ENCODE results near the gene PVALB. TPM values are rescaled to one million over a fixed set of nuclear protein-coding genes. Genes with fewer than 3 reads are reported as not detected.

Gene PVALB
- total and polyA plus RNA-seq, 10 of the 15 experiments (the other 5 are each of a cell fraction or from before 2014, with no cell fraction given), result not detected

GRCh38 chr22:36818010-36818642 is 1.3 kb upstream of the PVALB start (continued):
- no peak for TF ChIP-seq ZBTB4 (CRISPR knock-in tag; IDR thresholded peaks at IDR 0.05)
- no peak for TF ChIP-seq SMC3 (IDR thresholded peaks at IDR 0.05; ENCODE audit: borderline replicate concordance, low read length)
- TF ChIP-seq NFIC (IDR thresholded peaks at IDR 0.05; ENCODE audit: low read depth, low read length), result no peak
- no peak for TF ChIP-seq IKZF2 (IDR thresholded peaks at IDR 0.05)

- in situ Hi-C loops (cut with MboI) (no loop called here), intact Hi-C loops (cut with micrococcal nuclease; ENCODE audit: unreplicated experiment) (no loop called here)
- H2AFZ ChIP-seq (ENCODE audit: control insufficient read depth, low read depth, low read length), result no peak overlapping the region
- H3K27me3 ChIP-seq (replicated peaks in 1 of 2; ENCODE audit: control insufficient read depth in 2 of 2, insufficient read depth in 2 of 2, low read length in 1 of 2), result peaks cover 20 to 23% of the 10 kb centered on the region in 2 experiments
- H3K36me3 ChIP-seq (ENCODE audit: control insufficient read depth in 2 of 2, insufficient read depth in 2 of 2, low read length in 1 of 2), result no peaks in the 10 kb centered on the region
- ChIA-PET POLR2A (no interaction called here), CTCF (no interaction called here), SMC1A (ENCODE audit: uncharacterized antibody, unreplicated experiment) (no interaction called here), RAD21 (ENCODE audit: unreplicated experiment) (no interaction called here)
- BruUV-seq (replicated peaks), result no TSS peak
- no peak for DNase-seq (ENCODE audit: low read depth, low spot score)
- no peak overlapping the region for H3K27ac ChIP-seq (ENCODE audit: control insufficient read depth, insufficient read depth)
- H3K4me1 ChIP-seq (ENCODE audit: control insufficient read depth, insufficient read depth, low read length), result no peaks in the 10 kb centered on the region
- no peak for ATAC-seq
- no peak for FAIRE-seq
- TF ChIP-seq USF1 (IDR thresholded peaks at IDR 0.05; ENCODE audit: borderline replicate concordance, extremely low read length, insufficient read depth, low read depth, low read length), result no peak
- TF ChIP-seq E2F4 (IDR thresholded peaks at IDR 0.05; ENCODE audit: low read depth, low read length), result no peak
- no peak for TF ChIP-seq ZBTB11 (CRISPR knock-in tag; IDR thresholded peaks at IDR 0.05)
- H3K79me2 ChIP-seq (ENCODE audit: control insufficient read depth, insufficient read depth, low read length), result no peaks in the 10 kb centered on the region
- WGBS (ENCODE audit: insufficient coverage, insufficient replicate concordance, low lambda C conversion rate, missing lambda C conversion rate), result 14% methylated on average over 5 of the region's 5 CpGs
- H4K20me1 ChIP-seq (ENCODE audit: control insufficient read depth, insufficient read depth), result no peaks in the 10 kb centered on the region
- H3K9ac ChIP-seq (ENCODE audit: control insufficient read depth, insufficient read depth, low read length), result no peak overlapping the region
- no peak overlapping the region for H3K4me2 ChIP-seq (ENCODE audit: control insufficient read depth, insufficient read depth)
- H3K4me3 ChIP-seq, result no peak overlapping the region
- H3K9me3 ChIP-seq (replicated peaks; ENCODE audit: control insufficient read depth, insufficient read depth, low read length), result no peaks in the 10 kb centered on the region
Observed at GRCh38 chr22:36817525-36817848, 652 bp upstream of the PVALB start.

All from GM12878 (cell line).